AML-193 (cell line): ENCODE results near the gene MEGF11.

ENCODE experiments used
- DNase-seq, 2 experiments: peaks; one replicate each; lab custom pipeline; 2025; lab: John Stamatoyannopoulos, UW

MEGF11 gene

GRCh38 chr15:66114863-66115425, 138.6 kb downstream of the MEGF11 start:
- DNase-seq: no peak

GRCh38 chr15:66112388-66112787, 141.2 kb downstream of the MEGF11 start:
- DNase-seq: no peak

GRCh38 chr15:66111363-66111762, 142.2 kb downstream of the MEGF11 start:
- DNase-seq: no peak

GRCh38 chr15:66110864-66111263, 142.7 kb downstream of the MEGF11 start:
- no peak for DNase-seq

- DNase-seq: no peak
Measured at GRCh38 chr15:66109826-66110225, 143.7 kb downstream of the MEGF11 start.

GRCh38 chr15:66108483-66109265, 144.9 kb downstream of the MEGF11 start:
- no peak for DNase-seq

GRCh38 chr15:66107070-66107469, 146.5 kb downstream of the MEGF11 start:
- no peak for DNase-seq

- DNase-seq: no peak
Measured at GRCh38 chr15:66105286-66106265, 148.0 kb downstream of the MEGF11 start.

- no peak for DNase-seq
Measured at GRCh38 chr15:66103293-66103590, 150.3 kb downstream of the MEGF11 start.

GRCh38 chr15:66102563-66103292, 150.8 kb downstream of the MEGF11 start:
- DNase-seq: no peak

- no peak for DNase-seq
Measured at GRCh38 chr15:66101715-66102395, 151.7 kb downstream of the MEGF11 start.

- no peak for DNase-seq
Measured at GRCh38 chr15:66100761-66101160, 152.8 kb downstream of the MEGF11 start.

GRCh38 chr15:66099950-66100671, 153.4 kb downstream of the MEGF11 start:
- DNase-seq: no peak

- DNase-seq: no peak
Measured at GRCh38 chr15:66098022-66098363, 155.6 kb downstream of the MEGF11 start.

- DNase-seq: no peak
Measured at GRCh38 chr15:66097151-66098021, 156.2 kb downstream of the MEGF11 start.

GRCh38 chr15:66096688-66097058, 156.9 kb downstream of the MEGF11 start:
- DNase-seq: no peak

GRCh38 chr15:66095871-66096687, 157.5 kb downstream of the MEGF11 start:
- DNase-seq: no peak

- no peak for DNase-seq
Measured at GRCh38 chr15:66094331-66094730, 159.2 kb downstream of the MEGF11 start.
